ENCODE results near the gene PPP1R9B. TPM values are rescaled to one million over a fixed set of nuclear protein-coding genes. Genes with fewer than 3 reads are reported as not detected.

PPP1R9B gene
- total and polyA plus RNA-seq, 2 of the 8 experiments (the other 6 are each of a cell fraction or from before 2014, with no cell fraction given) = 5.2 to 13.1 TPM

DNA sequence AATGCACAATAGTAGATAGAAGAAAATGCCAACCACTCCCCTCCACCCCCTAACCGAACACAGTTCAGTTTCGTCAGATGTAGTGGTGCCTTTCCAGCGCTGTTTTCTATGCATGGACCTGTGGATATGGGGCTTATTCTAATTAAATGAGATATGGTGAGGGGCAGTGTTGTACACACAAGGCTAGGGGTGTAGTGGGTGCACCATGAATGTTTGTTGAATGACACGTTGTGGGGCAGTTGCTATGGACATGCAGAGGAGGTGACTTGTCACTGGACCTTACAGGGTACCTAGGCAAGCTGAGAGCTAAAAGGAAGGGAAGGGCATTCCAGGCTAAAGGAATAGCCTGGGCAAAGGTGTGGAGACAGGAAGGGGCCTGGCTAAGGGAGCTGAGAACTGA, 51.9 kb downstream of the PPP1R9B start (continued):
- TF ChIP-seq, protein P1, sequence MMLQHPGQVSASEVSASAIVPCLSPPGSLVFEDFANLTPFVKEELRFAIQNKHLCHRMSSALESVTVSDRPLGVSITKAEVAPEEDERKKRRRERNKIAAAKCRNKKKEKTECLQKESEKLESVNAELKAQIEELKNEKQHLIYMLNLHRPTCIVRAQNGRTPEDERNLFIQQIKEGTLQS (IDR thresholded peaks at IDR 0.05; ENCODE audit: insufficient read depth, low read depth, low read length) = no peak
